Femur (tissue), 1 donor: ENCODE data around the gene C1QA.

ENCODE experiments used
- DNase-seq: peaks from one replicate; pipeline ENCODE4 v3.0.0-alpha.2; 2017

Gene C1QA

GRCh38 chr1:22636353-22636752, at the start of gene C1QA:
C1QA (plus strand) TSS chr1:22636628; CDS start chr1:22637617, 989 bp downstream.
- DNase-seq = peak; percentile 45

- no peak for DNase-seq
These were observed 49.2 kb upstream of the C1QA start for GRCh38 chr1:22587247-22587646.

- no peak for DNase-seq
These were observed 47.5 kb upstream of the C1QA start for GRCh38 chr1:22588899-22589422.

GRCh38 chr1:22591576-22591975, 44.9 kb upstream of the C1QA start:
- DNase-seq = no peak

GRCh38 chr1:22592051-22592450, 44.4 kb upstream of the C1QA start:
- DNase-seq = no peak

- no peak for DNase-seq
These were observed 43.3 kb upstream of the C1QA start for GRCh38 chr1:22592919-22593790.

- no peak for DNase-seq
These were observed 42.0 kb upstream of the C1QA start for GRCh38 chr1:22594396-22594795.

GRCh38 chr1:22595108-22595507, 41.3 kb upstream of the C1QA start:
- DNase-seq = no peak

- DNase-seq = no peak
These were observed 39.0 kb upstream of the C1QA start for GRCh38 chr1:22597301-22597965.

GRCh38 chr1:22597996-22598395, 38.4 kb upstream of the C1QA start:
- no peak for DNase-seq

- no peak for DNase-seq
These were observed 37.7 kb upstream of the C1QA start for GRCh38 chr1:22598736-22599135.

GRCh38 chr1:22600071-22600816, 36.2 kb upstream of the C1QA start:
- DNase-seq = no peak

- no peak for DNase-seq
These were observed 35.4 kb upstream of the C1QA start for GRCh38 chr1:22600817-22601605.

GRCh38 chr1:22601610-22602009, 34.8 kb upstream of the C1QA start:
- no peak for DNase-seq

GRCh38 chr1:22602060-22602740, 34.2 kb upstream of the C1QA start:
- DNase-seq = no peak

GRCh38 chr1:22606161-22606560, 30.3 kb upstream of the C1QA start:
- no peak for DNase-seq

- no peak for DNase-seq
These were observed 29.3 kb upstream of the C1QA start for GRCh38 chr1:22607154-22607553.

GRCh38 chr1:22608361-22608760, 28.1 kb upstream of the C1QA start:
- no peak for DNase-seq

GRCh38 chr1:22609291-22609690, 27.1 kb upstream of the C1QA start:
- DNase-seq = no peak

- peak; percentile 73 for DNase-seq
These were observed 24.9 kb upstream of the C1QA start for GRCh38 chr1:22611530-22611947.

GRCh38 chr1:22612671-22613571, 23.5 kb upstream of the C1QA start:
- no peak for DNase-seq
